ENCODE measurements around the gene DPP6. TPM values are rescaled to one million over a fixed set of nuclear protein-coding genes. Genes with fewer than 3 reads are reported as not detected.

Gene DPP6
- total and polyA plus RNA-seq, 2 experiments from 2014 or later, result not detected

- Mint-ChIP-seq H3K4me1 (peaks cover 51% of the 10 kb centered on the region), H3K36me3 (ENCODE audit: low read depth) (no peaks in the 10 kb centered on the region), H3K27me3 (ENCODE audit: insufficient read depth, low read depth, poor library complexity) (peaks cover 7% of the 10 kb centered on the region), H3K4me3 (no peak overlapping the region; the same call in 2 of the 3 replicates), H3K27ac (peak overlapping the region; percentile 41; the same call in 1 of the 2 replicates), H3K9me3 (no peaks in the 10 kb centered on the region)
- H3K4me3 ChIP-seq, result no peak overlapping the region
- no peak overlapping the region for H2AFZ ChIP-seq
- H3K36me3 ChIP-seq (ENCODE audit: insufficient read depth), result peaks cover 6% of the 10 kb centered on the region; the same call in 1 of the 2 replicates
- H3K4me1 ChIP-seq (ENCODE audit: insufficient read depth), result no peaks in the 10 kb centered on the region
- H3K27me3 ChIP-seq (ENCODE audit: insufficient read depth), result no peaks in the 10 kb centered on the region
- H3F3A ChIP-seq (replicated peaks; ENCODE audit: low read depth), result no peaks in the 10 kb centered on the region
- no peaks in the 10 kb centered on the region for H3K9me2 ChIP-seq (ENCODE audit: insufficient read depth)
- H4K20me1 ChIP-seq (replicated peaks; ENCODE audit: insufficient read depth), result no peaks in the 10 kb centered on the region
- ATAC-seq (peak; percentile 40), DNase-seq (ENCODE audit: low spot score) (no peak)
- no peak overlapping the region for H3K27ac ChIP-seq (ENCODE audit: low read depth)
- no peaks in the 10 kb centered on the region for H3K79me2 ChIP-seq (replicated peaks; ENCODE audit: insufficient read depth)
- no peak overlapping the region for H3K4me2 ChIP-seq
- TF ChIP-seq ZNF331 (CRISPR knock-in tag; IDR thresholded peaks at IDR 0.05; ENCODE audit: low read depth), result no peak
- no peak for TF ChIP-seq ZNF462 (CRISPR knock-in tag; IDR thresholded peaks at IDR 0.05)
- TF ChIP-seq EZH2 (IDR thresholded peaks at IDR 0.05; ENCODE audit: low read depth, unreplicated experiment), result no peak
- TF ChIP-seq JUNB (IDR thresholded peaks at IDR 0.05; ENCODE audit: unreplicated experiment), result no peak
- TF ChIP-seq POLR2AphosphoS5 (IDR thresholded peaks at IDR 0.05; ENCODE audit: low read depth), result no peak
- TF ChIP-seq ETS1 (IDR thresholded peaks at IDR 0.05), result no peak
- no peak for TF ChIP-seq CREB1 (CRISPR knock-in tag; IDR thresholded peaks at IDR 0.05; ENCODE audit: low read depth)
- no peak for TF ChIP-seq ZNF114 (CRISPR knock-in tag; IDR thresholded peaks at IDR 0.05)
- TF ChIP-seq EZH2phosphoT487 (IDR thresholded peaks at IDR 0.05; ENCODE audit: unreplicated experiment), result no peak
- no peak for TF ChIP-seq REST (IDR thresholded peaks at IDR 0.05; ENCODE audit: unreplicated experiment)
- no peak for TF ChIP-seq CTCF (conservative IDR thresholded peaks at IDR 0.05; ENCODE audit: low read depth in 2 of 2)
- TF ChIP-seq STAT1 (IDR thresholded peaks at IDR 0.05; ENCODE audit: unreplicated experiment), result no peak
Observed at GRCh38 chr7:154172236-154172635, 120.0 kb downstream of the DPP6 start.
